Activated CD4-positive, alpha-beta T cell treated with anti-CD3 and anti-CD28 coated beads, Interleukin-2, Interleukin-6, amounts not matched to agents 100 ng/mL and 50 ng/mL, durations not matched to agents 16 hours and 8 hours (primary cell): ENCODE results near the gene PIGL.
"Not testable (repeated sequence)": the region's sequence is repeated elsewhere in the genome, so short reads cannot be mapped to it uniquely, and the experiment has no call there.

ENCODE experiments used
- DNase-seq: peaks from one replicate; pipeline ENCODE4 v3.0.0-alpha.2; 2020

PIGL gene

GRCh38 chr17:16281351-16281750 is 64.3 kb downstream of the PIGL start:
- DNase-seq: no peak

DNA sequence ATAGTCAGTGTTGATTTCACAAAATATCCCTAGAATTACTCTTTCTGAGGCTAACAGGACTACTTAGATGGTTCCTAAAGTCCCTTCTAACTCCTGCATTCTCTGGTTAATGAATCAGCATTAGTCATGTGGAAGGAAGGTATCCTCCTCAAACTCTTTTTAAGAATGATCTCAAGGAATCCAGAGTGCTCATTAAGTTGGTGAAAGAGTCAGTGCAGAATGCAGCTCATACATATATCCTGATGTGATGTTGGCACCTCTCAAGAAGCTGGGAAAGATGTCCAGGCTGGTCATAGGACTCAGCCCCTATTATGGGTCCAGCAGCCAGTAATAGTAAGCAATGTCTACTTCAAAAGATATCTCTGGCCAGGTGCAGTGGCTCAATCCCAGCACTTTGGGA is 65.5 kb downstream of the PIGL start:
- DNase-seq: no peak

DNA sequence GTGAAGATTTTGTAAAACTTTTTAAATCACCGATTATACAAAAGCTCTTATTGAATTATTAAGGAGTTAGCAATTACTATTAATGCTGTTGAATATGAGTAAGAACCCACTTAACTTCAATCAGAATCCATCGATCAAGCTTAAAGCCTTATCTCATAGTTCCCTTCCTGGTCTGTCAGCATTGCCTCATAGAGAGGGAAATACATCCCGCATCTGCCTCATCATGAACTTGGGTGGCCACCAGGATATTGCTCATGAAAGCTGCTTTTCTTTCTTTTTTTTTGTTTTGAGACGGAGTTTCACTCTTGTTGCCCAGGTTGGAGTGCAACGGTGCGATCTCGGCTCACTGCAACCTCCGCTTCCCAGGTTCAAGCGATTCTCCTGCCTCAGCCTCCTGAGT is 66.7 kb downstream of the PIGL start:
- DNase-seq: no peak

- no peak for DNase-seq
Measured at GRCh38 chr17:16285646-16286008, 68.6 kb downstream of the PIGL start.

- peak; percentile 89 for DNase-seq
Measured at GRCh38 chr17:16286009-16286946, 69.3 kb downstream of the PIGL start.

GRCh38 chr17:16286947-16287562 is 70.0 kb downstream of the PIGL start:
- DNase-seq: no peak

GRCh38 chr17:16287563-16288027 is 70.6 kb downstream of the PIGL start:
- peak; percentile 14 for DNase-seq

DNA sequence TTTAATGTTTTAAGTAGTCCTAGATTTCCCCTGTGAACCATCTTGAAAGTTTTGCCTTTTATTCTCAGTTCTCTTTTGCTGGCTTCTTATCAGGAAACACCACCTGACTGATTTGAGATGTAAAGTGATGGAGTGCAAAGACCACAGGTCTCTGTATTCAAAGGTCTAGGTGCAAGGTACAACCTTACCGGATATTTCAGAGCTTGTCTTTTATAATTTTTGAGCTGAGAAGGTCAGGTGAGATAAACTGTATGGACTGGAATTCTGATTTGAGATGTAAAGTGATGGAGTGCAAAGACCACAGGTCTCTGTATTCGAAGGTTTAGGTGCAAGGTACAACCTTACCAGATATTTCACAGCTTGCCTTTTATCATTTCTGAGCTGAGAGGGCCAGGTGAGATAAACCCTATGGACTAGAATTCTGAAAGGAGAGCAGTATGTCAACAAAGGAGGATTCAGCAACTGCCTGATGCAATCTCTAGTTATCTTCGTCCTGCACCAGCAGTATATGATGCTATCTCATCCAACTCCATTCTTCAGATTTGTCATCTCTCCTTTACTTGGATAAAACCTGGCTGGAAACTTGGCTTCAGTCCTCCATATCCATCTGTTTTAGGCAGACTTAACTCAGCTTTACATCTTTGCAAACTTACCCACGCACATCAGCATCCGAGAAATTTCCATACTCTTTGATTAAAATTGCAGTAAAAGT is 72.0 kb downstream of the PIGL start:
- no peak for DNase-seq

GRCh38 chr17:16293931-16294330 is 76.9 kb downstream of the PIGL start:
- no peak for DNase-seq

- no peak for DNase-seq
Measured at GRCh38 chr17:16294560-16294959, 77.5 kb downstream of the PIGL start.

DNA sequence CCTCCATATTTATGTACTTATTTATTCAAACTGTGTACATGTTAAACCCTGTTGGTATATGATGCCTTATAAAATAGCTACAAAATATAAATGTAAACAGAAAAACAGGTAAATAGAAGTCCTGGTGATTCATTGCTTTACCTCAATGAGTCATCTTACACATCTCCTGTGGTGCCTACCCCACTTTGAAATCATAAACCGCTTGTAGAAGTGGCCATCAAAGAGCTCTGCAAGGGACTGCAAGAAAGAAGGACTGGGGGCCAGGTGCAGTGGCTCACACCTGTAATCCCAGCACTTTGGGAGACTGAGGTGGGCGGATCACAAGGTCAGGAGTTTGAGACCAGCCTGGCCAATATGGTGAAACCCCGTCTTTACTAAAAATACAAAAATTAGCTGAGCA is 79.1 kb downstream of the PIGL start:
- peak; percentile 41 for DNase-seq

DNA sequence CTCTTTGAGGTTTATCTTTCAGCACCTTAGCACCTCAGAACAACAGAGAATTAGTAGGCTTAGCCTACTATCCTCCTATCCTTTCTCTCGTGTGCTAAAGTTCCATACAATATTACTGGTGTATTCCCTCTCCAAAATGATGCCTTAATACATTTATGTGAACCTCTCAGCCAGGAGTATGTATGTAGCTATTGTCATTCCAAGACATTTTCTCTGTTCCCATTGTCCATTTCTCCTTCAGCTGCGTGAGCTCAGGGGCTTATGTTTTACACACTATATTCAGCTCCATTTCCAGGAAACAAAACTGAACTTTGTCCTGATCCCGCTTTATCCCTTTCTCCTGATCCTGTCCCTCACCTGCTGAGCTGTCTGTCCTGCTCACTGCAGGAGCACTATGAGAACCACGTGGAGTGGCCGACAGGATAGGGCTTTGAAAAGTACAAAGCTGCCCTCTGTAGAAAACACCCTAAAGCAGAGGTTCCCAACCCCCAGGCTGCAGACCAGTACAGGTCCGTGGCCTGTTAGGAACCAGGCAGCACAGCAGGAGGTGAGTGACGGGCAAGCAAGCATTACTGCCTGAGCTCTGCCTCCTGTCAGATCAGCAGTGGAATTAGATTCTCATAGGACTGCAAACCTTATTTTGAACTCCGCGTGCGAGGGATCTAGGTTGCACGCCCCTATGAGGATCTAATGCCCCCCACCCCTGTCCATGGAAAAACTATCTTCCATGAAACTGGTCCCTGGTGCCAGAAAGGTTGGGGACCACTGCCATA is 80.5 kb downstream of the PIGL start:
- no peak for DNase-seq

- no peak for DNase-seq
Measured at GRCh38 chr17:16298140-16298662, 81.2 kb downstream of the PIGL start.

GRCh38 chr17:16300554-16300953 is 83.5 kb downstream of the PIGL start:
- DNase-seq: no peak

DNA sequence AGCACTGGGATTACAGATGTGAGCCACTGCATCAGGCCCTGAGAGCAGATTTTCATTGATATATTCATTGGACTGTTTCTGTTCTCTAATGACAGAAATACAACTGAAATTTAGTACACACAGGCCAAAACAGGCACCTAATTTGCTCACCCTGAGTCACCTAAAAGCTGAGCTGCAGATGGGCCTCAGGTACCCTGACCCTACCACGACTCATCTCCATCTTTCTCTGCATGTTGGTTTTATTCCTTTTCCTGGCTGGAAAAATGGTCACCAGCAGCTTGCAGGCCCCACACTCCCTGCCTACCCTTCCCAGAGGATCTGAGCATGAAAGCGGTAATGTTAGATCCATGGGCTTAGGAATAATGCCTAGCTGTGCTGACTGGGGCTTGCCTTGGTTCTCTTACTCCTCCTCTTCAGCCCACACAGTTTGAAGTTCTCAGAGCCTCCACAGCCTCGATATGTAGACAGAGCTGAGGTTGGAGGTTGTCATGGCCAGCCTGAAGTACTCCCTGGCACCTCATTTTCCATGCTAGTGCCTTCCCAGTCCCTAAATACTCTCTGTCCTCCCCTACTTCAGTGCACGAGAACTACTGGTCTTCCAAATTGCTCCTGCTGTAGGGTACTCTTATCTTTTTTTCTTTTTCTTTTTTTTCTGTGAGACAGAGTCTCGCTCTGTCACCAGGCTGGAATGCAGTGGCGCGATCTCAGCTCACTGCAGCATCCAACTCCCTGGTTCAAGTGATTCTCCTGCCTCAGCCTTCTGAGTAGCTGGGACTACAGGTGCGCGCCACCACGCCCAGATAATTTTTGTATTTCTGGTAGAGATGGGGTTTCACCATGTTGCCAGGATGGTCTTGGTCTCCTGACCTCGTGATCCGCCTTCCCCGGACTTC is 85.2 kb downstream of the PIGL start:
- DNase-seq: no peak

GRCh38 chr17:16302856-16303255 is 85.8 kb downstream of the PIGL start:
- DNase-seq: no peak

- peak; percentile 24 for DNase-seq
Measured at GRCh38 chr17:16304830-16305229, 87.8 kb downstream of the PIGL start.

- no peak for DNase-seq
Measured at GRCh38 chr17:16306211-16306610, 89.2 kb downstream of the PIGL start.

- DNase-seq: not testable (repeated sequence)
Measured at GRCh38 chr17:16312061-16312460, 95.1 kb downstream of the PIGL start.

GRCh38 chr17:16313139-16314090 is 96.4 kb downstream of the PIGL start:
- DNase-seq: no peak
